HG02588 (cell line): ENCODE results near the gene PCDHGB4.
"Not testable (repeated sequence)": the region's sequence is repeated elsewhere in the genome, so short reads cannot be mapped to it uniquely, and the experiment has no call there.

Experiments
- ATAC-seq: cut with Tn5 transposase; IDR thresholded peaks from one replicate; pipeline ENCODE4 v1.9.1; 2021; ENCODE audit warnings: mild to moderate bottlenecking, moderate library complexity; ENCODE audit not compliant: unreplicated experiment

PCDHGB4 gene

DNA sequence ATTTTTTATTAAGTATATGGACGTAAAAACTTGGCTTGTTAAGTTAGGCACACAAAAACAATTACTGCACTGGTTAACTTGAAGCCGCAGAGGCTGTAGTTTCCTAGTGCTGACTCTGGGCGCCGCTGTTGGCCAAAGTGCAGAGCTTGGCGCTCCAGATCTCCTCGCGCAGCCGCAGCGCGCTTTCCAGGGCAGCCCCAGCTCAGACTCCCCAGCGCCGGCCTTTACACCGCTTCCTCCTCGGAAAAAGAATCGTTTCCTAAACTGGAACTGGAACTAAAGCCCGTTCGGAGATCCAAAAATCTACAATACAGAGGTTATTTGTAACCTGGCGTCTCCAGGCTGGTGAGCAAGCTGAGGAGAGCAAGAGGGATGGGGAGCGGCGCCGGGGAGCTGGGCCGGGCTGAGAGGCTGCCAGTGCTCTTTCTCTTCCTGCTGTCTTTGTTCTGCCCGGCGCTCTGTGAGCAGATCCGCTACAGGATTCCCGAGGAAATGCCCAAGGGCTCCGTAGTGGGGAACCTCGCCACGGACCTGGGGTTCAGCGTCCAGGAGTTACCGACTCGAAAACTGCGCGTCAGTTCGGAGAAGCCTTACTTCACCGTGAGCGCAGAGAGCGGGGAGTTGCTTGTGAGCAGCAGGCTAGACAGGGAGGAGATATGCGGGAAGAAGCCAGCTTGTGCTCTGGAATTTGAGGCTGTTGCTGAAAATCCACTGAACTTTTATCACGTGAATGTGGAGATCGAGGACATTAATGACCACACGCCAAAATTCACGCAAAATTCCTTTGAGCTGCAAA is 10.5 kb downstream of the PCDHGB4 start, which contains the start of gene PCDHGB5:
TSS of gene PCDHGB5 (plus strand) at position 192 of the 796 bp plus-strand sequence. CDS start at position 373, 181 bp downstream.
- peak; percentile 96 for ATAC-seq

GRCh38 chr5:141398608-141399007 is 11.1 kb downstream of the PCDHGB4 start:
- ATAC-seq = no peak

DNA sequence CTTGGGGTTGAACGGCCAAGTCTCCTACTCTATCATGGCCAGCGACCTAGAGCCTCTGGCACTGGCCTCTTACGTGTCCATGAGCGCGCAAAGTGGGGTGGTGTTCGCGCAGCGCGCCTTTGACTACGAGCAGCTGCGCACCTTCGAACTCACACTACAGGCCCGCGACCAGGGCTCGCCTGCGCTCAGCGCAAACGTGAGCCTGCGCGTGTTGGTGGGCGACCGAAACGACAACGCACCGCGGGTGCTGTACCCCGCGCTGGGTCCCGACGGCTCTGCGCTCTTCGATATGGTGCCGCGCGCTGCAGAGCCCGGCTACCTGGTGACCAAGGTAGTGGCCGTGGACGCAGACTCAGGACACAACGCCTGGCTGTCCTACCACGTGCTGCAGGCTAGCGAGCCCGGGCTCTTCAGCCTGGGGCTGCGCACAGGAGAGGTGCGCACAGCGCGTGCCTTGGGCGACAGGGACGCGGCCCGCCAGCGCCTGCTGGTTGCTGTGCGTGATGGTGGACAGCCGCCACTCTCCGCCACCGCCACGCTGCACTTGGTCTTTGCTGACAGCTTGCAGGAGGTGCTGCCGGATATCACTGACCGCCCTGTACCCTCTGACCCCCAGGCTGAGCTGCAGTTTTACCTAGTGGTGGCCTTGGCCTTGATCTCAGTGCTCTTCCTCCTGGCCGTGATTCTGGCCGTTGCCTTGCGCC is 12.2 kb downstream of the PCDHGB4 start:
- ATAC-seq = no peak

GRCh38 chr5:141402553-141403243 is 15.2 kb downstream of the PCDHGB4 start, which contains the start of gene PCDHGA9:
Gene PCDHGA9, plus strand, starts transcription at chr5:141402778. Its CDS starts 175 bp downstream, at chr5:141402953.
- no peak for ATAC-seq

GRCh38 chr5:141403387-141403786 is 15.9 kb downstream of the PCDHGB4 start:
- ATAC-seq = no peak

- ATAC-seq = peak; percentile 81
Measured at GRCh38 chr5:141407790-141408505, 20.4 kb downstream of the PCDHGB4 start, which contains the start of gene PCDHGB6. Gene PCDHGB6, plus strand, starts transcription at chr5:141408021. Its CDS starts 182 bp downstream, at chr5:141408203.

- ATAC-seq = no peak
Measured at GRCh38 chr5:141409598-141410306, 22.3 kb downstream of the PCDHGB4 start.

DNA sequence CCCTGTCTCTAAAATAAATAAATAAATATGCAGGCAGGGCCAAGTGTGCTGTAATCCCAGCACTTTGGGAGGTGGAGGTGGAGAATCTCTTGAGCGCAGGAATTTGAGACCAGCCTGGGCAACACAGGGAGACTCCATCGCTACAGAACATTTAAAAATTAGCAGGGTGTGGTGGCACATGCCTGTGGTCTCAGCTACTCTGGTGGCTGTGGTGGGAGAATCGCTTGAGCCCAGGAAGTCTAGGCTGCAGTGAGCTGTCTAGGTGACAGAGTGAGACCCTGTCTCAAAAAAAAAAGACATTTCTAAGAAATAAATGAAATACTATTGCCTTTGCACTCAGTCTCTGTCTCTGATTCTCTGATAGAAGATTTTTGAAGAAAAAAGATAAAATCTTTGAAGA is 24.1 kb downstream of the PCDHGB4 start:
- no peak for ATAC-seq

DNA sequence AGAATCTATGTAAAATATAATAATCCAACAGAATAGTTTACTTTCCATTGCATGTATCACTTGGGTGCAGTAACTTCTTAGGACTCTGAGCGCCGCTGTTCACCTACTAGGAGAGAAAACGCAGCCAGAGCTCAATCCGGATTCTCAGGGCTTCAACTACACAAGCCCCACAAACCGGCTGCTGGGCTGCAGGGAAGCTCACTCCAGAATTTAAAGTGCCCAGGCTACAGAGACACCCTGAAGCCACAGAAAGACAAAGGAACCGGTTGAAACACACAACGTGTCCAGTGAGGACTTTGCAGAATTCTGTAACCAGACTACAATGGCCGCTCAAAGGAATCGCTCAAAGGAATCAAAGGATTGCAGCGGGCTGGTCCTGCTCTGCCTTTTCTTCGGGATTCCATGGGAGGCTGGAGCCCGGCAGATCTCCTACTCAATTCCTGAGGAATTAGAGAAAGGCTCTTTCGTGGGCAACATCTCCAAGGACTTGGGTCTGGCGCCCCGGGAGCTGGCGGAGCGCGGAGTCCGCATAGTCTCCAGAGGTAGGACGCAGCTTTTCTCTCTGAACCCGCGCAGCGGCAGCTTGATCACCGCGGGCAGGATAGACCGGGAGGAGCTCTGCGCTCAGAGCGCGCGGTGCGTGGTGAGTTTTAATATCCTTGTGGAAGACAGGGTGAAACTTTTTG is 25.5 kb downstream of the PCDHGB4 start, which contains the start of gene PCDHGA10:
TSS of gene PCDHGA10 (plus strand) at position 134 of the 686 bp plus-strand sequence. CDS start at position 323, 189 bp downstream.
- peak; percentile 41 for ATAC-seq

DNA sequence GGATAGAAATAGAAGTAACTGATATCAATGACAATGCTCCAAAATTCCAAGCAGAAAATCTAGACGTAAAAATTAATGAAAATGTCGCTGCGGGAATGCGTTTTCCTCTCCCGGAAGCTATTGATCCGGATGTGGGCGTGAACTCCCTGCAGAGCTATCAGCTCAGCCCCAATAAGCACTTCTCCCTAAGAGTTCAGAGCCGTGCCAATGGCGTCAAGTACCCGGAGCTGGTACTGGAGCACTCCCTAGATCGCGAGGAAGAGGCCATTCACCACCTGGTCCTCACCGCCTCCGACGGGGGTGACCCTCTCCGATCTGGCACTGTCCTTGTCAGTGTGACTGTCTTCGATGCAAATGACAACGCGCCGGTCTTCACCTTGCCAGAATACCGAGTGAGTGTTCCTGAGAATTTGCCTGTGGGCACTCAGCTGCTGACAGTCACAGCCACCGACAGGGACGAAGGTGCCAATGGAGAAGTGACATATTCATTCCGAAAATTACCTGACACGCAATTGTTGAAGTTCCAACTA is 26.1 kb downstream of the PCDHGB4 start:
- ATAC-seq = no peak

- ATAC-seq = not testable (repeated sequence)
Measured at GRCh38 chr5:141414548-141415274, 27.2 kb downstream of the PCDHGB4 start.

- ATAC-seq = not testable (repeated sequence)
Measured at GRCh38 chr5:141415275-141415618, 27.7 kb downstream of the PCDHGB4 start.

DNA sequence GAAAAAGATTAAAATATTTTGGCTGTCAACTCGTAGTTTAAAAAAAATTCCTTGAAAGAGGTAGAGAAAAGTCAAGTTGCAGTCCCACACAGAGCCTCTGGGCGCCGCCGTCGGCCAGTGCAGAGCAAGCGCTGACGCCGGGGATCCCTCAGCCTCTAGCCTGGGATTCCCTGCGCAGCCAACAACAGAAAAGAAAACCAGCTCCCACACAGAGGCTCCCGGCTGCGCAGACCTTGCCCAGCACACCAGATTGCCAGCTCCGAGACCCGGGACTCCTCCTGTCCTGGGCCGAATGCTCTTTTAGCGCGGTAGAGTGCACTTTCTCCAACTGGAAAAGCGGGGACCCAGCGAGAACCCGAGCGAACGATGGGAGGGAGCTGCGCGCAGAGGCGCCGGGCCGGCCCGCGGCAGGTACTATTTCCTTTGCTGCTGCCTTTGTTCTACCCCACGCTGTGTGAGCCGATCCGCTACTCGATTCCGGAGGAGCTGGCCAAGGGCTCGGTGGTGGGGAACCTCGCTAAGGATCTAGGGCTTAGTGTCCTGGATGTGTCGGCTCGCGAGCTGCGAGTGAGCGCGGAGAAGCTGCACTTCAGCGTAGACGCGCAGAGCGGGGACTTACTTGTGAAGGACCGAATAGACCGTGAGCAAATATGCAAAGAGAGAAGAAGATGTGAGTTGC is 30.1 kb downstream of the PCDHGB4 start, which contains the start of gene PCDHGB7:
TSS of gene PCDHGB7 (plus strand) at position 184 of the 679 bp plus-strand sequence. CDS start at position 367, 183 bp downstream.
- ATAC-seq = peak; percentile 83

- ATAC-seq = no peak
Measured at GRCh38 chr5:141419074-141419880, 31.8 kb downstream of the PCDHGB4 start.

DNA sequence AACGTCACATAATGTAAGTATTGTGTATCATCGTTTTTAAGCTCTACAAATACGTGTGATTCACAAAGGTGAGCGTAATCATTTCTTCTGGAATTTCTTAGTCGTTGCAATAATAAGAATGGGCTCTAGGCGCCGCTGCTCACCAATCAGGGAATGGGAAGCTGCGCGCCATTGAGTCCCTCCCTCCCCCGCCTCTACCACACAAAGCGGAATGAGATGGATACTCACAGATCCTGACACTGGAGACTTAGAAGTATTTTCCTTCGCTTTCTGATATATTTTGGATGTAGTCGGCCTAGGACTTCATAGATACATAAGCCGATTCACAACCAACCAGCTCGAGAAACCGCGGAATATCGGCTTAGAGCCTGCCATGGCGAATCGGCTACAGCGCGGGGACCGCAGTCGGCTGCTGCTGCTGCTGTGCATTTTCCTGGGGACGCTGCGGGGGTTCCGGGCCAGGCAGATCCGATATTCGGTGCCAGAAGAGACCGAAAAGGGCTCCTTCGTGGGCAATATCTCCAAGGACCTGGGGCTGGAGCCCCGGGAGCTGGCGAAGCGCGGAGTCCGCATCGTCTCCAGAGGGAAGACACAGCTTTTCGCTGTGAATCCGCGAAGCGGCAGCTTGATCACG is 33.5 kb downstream of the PCDHGB4 start, which contains the start of gene PCDHGA11:
TSS of gene PCDHGA11 (plus strand) at position 197 of the 634 bp plus-strand sequence. CDS start at position 374, 177 bp downstream.
- ATAC-seq = no peak

DNA sequence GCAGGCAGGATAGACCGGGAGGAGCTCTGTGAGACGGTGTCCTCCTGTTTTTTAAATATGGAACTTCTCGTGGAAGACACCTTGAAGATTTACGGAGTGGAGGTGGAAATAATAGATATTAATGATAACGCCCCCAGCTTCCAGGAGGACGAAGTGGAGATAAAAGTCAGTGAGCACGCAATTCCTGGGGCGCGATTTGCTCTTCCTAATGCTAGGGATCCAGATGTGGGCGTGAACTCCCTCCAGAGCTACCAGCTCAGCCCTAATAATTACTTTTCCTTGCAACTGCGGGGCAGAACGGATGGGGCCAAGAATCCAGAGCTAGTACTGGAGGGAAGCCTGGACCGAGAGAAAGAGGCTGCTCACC is 34.0 kb downstream of the PCDHGB4 start:
- no peak for ATAC-seq
